ENCODE data around the gene ACSM5. TPM values are rescaled to one million over a fixed set of nuclear protein-coding genes. Genes with fewer than 3 reads are reported as not detected.

The ACSM5 gene, protein sequence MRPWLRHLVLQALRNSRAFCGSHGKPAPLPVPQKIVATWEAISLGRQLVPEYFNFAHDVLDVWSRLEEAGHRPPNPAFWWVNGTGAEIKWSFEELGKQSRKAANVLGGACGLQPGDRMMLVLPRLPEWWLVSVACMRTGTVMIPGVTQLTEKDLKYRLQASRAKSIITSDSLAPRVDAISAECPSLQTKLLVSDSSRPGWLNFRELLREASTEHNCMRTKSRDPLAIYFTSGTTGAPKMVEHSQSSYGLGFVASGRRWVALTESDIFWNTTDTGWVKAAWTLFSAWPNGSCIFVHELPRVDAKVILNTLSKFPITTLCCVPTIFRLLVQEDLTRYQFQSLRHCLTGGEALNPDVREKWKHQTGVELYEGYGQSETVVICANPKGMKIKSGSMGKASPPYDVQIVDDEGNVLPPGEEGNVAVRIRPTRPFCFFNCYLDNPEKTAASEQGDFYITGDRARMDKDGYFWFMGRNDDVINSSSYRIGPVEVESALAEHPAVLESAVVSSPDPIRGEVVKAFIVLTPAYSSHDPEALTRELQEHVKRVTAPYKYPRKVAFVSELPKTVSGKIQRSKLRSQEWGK
- not detected for polyA plus RNA-seq

DNA sequence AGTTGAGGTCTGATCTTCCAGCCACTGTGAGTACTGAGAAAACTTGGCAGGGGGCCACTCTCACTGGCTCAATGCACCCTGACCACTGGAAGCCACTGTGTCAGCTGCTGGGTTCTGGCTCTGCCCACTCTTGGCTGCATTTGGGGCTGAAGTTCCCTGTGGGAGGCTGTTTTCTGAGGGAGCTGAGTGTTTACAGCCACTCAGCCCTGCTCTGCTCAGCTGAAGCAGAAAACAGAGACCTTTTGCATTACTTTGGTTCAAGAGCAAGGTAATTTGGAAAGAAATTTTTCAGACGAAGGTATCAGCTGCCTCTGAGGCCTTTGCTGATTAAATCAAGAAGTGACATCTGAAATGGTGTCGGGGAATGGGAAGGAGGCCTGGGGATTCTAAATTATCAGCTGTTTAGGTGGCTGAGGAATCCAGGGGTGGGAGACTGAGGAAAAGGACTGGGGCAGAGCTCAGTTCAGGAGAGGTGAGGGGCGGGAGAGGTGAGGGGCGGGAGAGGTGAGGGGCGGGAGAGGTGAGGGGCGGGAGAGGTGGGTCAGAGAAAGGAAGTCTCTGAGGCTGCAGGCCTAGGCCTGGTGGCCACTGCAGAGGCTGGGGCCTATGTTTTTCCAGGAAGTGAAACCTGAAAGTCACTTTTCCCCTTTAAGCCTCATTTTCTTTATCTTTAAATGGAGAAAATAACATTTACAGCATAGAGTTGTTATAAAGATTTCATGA is at the start of gene ACSM5:
Gene ACSM5 (plus strand): TSS at position 137 of the 723 bp plus-strand sequence. CDS start 1,951 bp downstream, outside the sequence.
- peaks cover 4 to 6% (median 4%) of the 10 kb centered on the region in 3 donors for H3K4me1 Mint-ChIP-seq
- H3K27ac Mint-ChIP-seq = peak within 1 kb of the TSS in 1 of 3 donors; percentile 91
- H3K9me3 Mint-ChIP-seq = peaks cover 0 to 4% (median 0%) of the 10 kb centered on the region in 3 donors
- peak within 1 kb of the TSS in 2 of 4 donors; percentile 6 to 88 for H3K4me3 Mint-ChIP-seq
- H3K36me3 Mint-ChIP-seq = peaks cover 2% of the 10 kb centered on the region
- peaks cover 4% of the 10 kb centered on the region for H3K27me3 Mint-ChIP-seq

DNA sequence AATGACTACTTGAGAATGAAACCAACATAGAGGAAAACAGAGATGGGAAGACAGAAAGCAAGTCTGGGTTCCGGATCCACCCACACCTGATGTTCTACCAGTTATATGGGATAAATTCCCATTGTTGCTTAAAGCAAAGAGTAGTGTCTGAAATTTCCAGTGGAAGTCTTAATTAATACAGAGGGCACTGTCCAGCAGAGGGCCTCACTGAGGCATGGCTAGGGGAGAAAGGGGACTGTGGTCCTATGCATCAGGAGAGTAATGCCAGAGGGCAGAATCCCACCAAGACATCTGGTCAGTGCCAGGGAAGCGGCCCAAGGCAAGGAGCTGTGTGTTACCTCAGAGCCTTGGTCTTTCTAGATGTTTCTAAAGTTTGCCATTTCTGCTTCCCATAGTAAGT is 49.3 kb upstream of the ACSM5 start:
- Mint-ChIP-seq H3K36me3 (no peaks in the 10 kb centered on the region), H3K27ac (no peak overlapping the region), H3K27me3 (peaks cover 12% of the 10 kb centered on the region), H3K4me3 (no peak overlapping the region), H3K4me1 (no peaks in the 10 kb centered on the region), H3K9me3 (peaks cover 0 to 4% (median 3%) of the 10 kb centered on the region in 3 donors)

GRCh38 chr16:20363191-20363590 is 46.1 kb upstream of the ACSM5 start:
- H3K27ac Mint-ChIP-seq = peak overlapping the region in 1 of 3 donors; percentile 25
- H3K4me3 Mint-ChIP-seq = no peak overlapping the region
- no peaks in the 10 kb centered on the region for H3K36me3 Mint-ChIP-seq
- H3K4me1 Mint-ChIP-seq = no peaks in the 10 kb centered on the region
- peaks cover 7% of the 10 kb centered on the region for H3K27me3 Mint-ChIP-seq
- H3K9me3 Mint-ChIP-seq = peaks cover 0 to 4% (median 2%) of the 10 kb centered on the region in 3 donors

GRCh38 chr16:20364051-20364450 is 45.3 kb upstream of the ACSM5 start:
- Mint-ChIP-seq H3K36me3 (no peaks in the 10 kb centered on the region), H3K4me1 (no peaks in the 10 kb centered on the region), H3K9me3 (peaks cover 0 to 7% (median 2%) of the 10 kb centered on the region in 3 donors), H3K4me3 (no peak overlapping the region), H3K27me3 (peaks cover 7% of the 10 kb centered on the region), H3K27ac (no peak overlapping the region)

DNA sequence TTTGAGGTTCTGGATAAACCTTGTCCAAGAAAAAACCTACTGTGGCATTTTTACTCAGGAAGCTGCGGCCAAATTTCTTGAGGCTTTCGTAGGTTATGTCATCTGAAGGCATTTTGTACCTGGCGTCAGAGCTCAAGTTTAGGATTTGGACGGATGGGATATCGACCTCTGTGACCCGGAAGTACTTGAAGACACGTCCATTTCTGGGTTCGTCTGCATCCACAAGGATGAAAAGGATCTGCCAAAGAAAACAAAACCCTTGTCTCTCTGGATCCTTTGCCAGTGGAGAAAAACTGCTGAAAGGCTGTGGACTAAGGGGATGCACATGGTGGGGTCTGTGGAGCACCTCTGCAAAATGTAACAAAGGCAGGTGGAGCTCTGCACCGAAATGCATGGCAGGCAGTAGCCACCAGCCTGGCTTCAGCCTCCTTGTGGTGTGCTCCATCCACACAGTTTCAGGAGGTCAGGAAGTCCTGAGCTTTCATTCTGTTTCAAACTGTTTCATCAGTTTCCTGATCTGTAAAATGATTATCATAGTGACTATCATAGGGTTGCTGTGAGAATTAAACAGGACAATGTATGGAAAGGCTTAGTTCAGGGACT is 39.8 kb upstream of the ACSM5 start:
- H3K4me3 Mint-ChIP-seq = no peak overlapping the region
- peaks cover 8% of the 10 kb centered on the region for H3K27me3 Mint-ChIP-seq
- H3K27ac Mint-ChIP-seq = no peak overlapping the region
- H3K36me3 Mint-ChIP-seq = peaks cover 3% of the 10 kb centered on the region
- H3K9me3 Mint-ChIP-seq = peaks cover 0 to 5% (median 2%) of the 10 kb centered on the region in 3 donors
- H3K4me1 Mint-ChIP-seq = no peaks in the 10 kb centered on the region

GRCh38 chr16:20372701-20373100 is 36.6 kb upstream of the ACSM5 start:
- Mint-ChIP-seq H3K27me3 (peaks cover 7% of the 10 kb centered on the region), H3K4me1 (no peaks in the 10 kb centered on the region), H3K4me3 (no peak overlapping the region), H3K9me3 (peaks cover 0 to 6% (median 2%) of the 10 kb centered on the region in 3 donors), H3K36me3 (peaks cover 3% of the 10 kb centered on the region), H3K27ac (no peak overlapping the region)

DNA sequence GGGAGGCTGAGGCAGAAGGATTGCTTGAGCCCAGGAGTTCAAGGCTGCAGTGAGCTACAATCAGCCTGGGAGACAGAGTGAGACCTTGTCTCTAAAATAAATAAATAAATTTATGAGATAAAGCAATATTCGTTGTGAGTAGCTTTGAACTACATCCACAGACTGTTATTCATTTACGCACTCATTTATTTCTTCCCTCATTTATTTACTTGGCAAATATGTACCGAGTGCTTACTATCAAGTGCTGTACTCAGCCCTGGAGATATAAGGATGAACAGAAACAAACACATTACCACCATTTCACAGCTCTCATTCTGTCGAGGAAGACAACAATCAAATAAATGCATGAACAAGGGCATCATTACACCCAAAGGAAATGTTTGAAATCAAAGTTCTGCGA is 32.2 kb upstream of the ACSM5 start:
- no peak overlapping the region for H3K4me3 Mint-ChIP-seq
- H3K9me3 Mint-ChIP-seq = peaks cover 0 to 3% (median 2%) of the 10 kb centered on the region in 3 donors
- H3K27ac Mint-ChIP-seq = no peak overlapping the region
- no peaks in the 10 kb centered on the region for H3K4me1 Mint-ChIP-seq
- peaks cover 9% of the 10 kb centered on the region for H3K27me3 Mint-ChIP-seq
- peaks cover 3% of the 10 kb centered on the region for H3K36me3 Mint-ChIP-seq

DNA sequence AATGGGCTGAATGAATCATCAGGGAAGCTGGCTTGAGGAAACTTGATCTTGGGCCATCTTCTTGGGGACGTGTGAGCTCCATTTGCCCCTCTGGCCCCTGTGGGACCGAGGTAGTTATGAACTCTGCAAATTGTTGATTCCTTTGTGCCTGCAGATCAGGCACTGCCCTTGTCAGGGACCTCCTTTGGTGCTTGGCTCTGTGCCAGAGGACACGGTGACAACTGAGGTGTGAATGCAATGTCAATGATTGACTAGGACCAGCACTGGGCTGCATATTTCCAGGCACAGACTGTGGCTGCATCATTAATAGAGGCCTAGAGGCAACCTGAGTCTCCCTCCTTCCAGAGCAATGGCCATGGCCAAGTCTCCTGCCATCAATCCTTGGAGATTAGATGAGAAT is 28.6 kb upstream of the ACSM5 start:
- no peak overlapping the region for H3K4me3 Mint-ChIP-seq
- no peak overlapping the region for H3K27ac Mint-ChIP-seq

GRCh38 chr16:20382202-20382948 is 27.0 kb upstream of the ACSM5 start:
- Mint-ChIP-seq H3K4me3 (no peak overlapping the region), H3K36me3 (no peaks in the 10 kb centered on the region), H3K9me3 (no peaks in the 10 kb centered on the region), H3K4me1 (peaks cover 0 to 7% (median 2%) of the 10 kb centered on the region in 3 donors), H3K27ac (no peak overlapping the region), H3K27me3 (peaks cover 6% of the 10 kb centered on the region)

More for the DNA sequence above, 28.6 kb upstream of the ACSM5 start:
- Mint-ChIP-seq H3K27me3 (peaks cover 2% of the 10 kb centered on the region), H3K4me1 (peaks cover 0 to 6% (median 2%) of the 10 kb centered on the region in 3 donors), H3K9me3 (peaks cover 0 to 3% (median 0%) of the 10 kb centered on the region in 3 donors), H3K36me3 (no peaks in the 10 kb centered on the region)

DNA sequence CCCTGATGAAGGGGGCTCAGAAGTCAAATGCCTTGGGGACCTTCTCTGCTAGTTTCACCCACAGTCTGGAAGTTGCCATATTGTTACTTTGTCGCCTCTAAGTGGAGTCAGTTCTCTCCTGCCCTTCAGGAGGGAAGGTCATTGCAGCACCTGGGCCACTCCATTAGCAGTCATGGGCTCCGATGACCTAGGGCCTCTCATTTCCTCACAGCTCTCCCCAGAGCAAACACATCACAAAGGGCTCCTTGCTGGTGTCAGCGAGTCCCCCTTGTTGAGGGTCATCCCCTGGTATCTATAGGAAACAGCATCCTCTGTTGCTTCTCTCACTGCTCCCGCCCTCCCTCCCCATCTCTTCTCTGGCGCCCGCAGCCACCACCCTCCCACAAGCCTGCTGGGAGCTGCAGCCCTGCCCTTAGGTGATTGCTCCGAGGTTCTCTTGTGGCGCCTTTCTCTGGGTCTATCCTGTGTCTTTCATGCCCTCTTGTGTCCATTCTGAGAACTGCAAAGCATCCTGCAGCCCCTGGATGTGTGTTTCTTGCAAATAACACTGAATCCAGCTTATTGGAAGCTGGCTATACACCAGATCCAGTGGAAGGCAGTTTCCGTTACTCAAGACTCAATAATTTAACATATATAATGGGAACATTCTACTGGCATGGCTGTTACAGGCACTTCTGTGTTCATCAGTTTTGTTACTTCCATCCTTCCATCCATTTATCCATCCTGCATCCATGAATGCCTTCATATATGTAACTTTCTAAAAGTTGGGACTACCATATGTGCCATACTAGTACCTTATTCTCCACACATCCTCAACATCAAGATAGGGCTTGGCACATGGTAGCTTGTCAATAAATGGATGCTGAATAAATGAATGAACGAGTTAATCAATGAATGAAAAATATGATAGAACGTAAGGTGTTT is 26.0 kb upstream of the ACSM5 start:
- peaks cover 0 to 7% (median 2%) of the 10 kb centered on the region in 3 donors for H3K4me1 Mint-ChIP-seq
- H3K27ac Mint-ChIP-seq = no peak overlapping the region
- no peaks in the 10 kb centered on the region for H3K36me3 Mint-ChIP-seq
- H3K4me3 Mint-ChIP-seq = no peak overlapping the region
- peaks cover 6% of the 10 kb centered on the region for H3K27me3 Mint-ChIP-seq
- H3K9me3 Mint-ChIP-seq = no peaks in the 10 kb centered on the region

DNA sequence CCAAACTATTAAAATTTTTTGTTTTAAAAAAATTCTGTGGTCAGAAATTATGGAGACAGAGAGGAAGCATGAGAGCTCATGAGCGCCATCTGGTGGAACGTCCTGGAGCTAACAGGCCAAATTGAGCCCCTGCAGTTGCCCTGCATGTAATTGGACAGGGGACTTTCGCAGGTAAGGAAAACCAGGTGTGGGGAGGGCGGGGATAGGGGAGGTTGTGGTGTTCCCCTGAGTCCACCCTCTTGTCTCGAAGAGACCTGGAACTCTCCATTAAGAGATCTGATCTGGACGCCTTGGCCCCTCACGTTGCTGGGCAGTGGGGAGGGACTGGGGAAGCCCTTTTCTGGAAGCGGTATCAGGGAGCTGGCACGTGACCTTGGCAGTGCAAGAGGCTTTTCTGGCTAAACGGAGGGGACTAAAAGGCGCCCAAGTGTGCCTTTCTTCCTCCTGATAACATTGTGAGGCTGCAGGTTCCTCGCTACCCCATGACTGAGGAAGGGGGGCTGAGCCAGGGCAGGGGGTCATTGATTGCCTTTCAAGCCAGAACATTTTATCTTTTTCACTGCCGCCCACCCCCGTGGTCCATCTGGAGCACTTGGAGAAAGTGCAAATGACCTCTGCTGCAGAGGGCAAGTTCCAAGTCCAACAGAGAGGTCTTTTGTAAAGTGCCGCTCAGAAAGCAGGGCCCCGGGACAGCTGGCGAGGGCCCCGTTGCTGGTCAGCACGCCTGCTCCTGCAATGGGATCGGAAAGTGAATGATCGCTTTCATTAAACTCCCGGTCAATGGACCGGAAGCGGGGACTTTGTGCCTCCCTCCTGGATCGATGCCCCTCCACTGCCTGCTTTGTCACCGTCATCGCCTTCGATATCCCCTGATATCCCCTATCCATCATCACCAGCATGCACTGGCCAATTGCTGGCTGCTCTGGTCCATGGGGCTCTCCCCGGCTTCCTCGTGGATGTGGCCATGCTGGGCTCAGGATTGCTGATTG is 23.2 kb upstream of the ACSM5 start:
- H3K36me3 Mint-ChIP-seq = no peaks in the 10 kb centered on the region
- peaks cover 4% of the 10 kb centered on the region for H3K27me3 Mint-ChIP-seq
- no peak overlapping the region for H3K4me3 Mint-ChIP-seq
- peaks cover 0 to 7% (median 2%) of the 10 kb centered on the region in 3 donors for H3K4me1 Mint-ChIP-seq
- H3K27ac Mint-ChIP-seq = no peak overlapping the region
- H3K9me3 Mint-ChIP-seq = no peaks in the 10 kb centered on the region

DNA sequence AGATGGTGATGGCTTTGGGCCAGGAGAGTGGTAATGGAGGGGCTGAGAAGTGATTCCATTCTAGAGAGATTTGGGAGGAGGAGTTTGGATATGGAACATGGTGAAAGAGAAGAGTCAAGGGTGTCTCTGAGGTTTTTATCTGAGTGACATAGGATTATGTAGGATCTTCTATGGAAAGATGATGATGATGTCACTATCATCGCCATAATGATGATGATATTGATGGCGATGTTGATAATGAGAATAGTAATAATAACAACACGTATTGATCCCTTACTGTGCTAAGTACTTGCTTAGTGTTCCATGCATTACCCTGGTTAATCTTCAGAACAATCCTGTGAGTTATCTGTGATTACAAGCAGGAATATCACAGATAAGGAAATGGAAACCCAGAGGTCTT is 21.4 kb upstream of the ACSM5 start:
- H3K9me3 Mint-ChIP-seq = no peaks in the 10 kb centered on the region
- H3K4me3 Mint-ChIP-seq = no peak overlapping the region
- H3K4me1 Mint-ChIP-seq = peaks cover 0 to 4% (median 2%) of the 10 kb centered on the region in 3 donors
- no peak overlapping the region for H3K27ac Mint-ChIP-seq
- H3K27me3 Mint-ChIP-seq = peaks cover 4% of the 10 kb centered on the region
- no peaks in the 10 kb centered on the region for H3K36me3 Mint-ChIP-seq

Data from IgD-negative memory B cell (primary cell).